Tibial nerve (tissue), 4 donors: ENCODE data around the gene OR1C1. TPM values are rescaled to one million over a fixed set of nuclear protein-coding genes. Genes with fewer than 3 reads are reported as not detected.
"Not testable (repeated sequence)": the region's sequence is repeated elsewhere in the genome, so short reads cannot be mapped to it uniquely, and the experiment has no call there.

Experiments
- DNase-seq, 2 donors: peaks; one replicate each; pipeline ENCODE4 v3.0.0-alpha.2; 2019; ENCODE audit warnings: low spot score in 2 of 2
- H3K27ac ChIP-seq, 4 donors: fragments of 200-600 bp; sonication (generic) in 3 of 4; one replicate each; pipeline ENCODE4 v1.5.1; 2017 to 2019; ENCODE audit warnings: mild to moderate bottlenecking in 1 of 4
- H3K27me3 ChIP-seq, 2 donors: fragments of 200-600 bp; sonication (generic) in 1 of 2; one replicate each; pipeline versions ENCODE4 v1.5.1 to v1.6.0; 2017 to 2019
- H3K36me3 ChIP-seq, 3 donors: fragments of 200-600 bp; sonication (generic); one replicate each; pipeline ENCODE4 v1.5.1; 2018 to 2019
- H3K4me1 ChIP-seq, 4 donors: fragments of 200-600 bp; sonication (generic) in 3 of 4; one replicate each; pipeline ENCODE4 v1.5.1; 2017 to 2019
- H3K4me3 ChIP-seq, 4 donors: fragments of 200-600 bp; sonication (generic) in 3 of 4; one replicate each; pipeline ENCODE4 v1.5.1; 2017 to 2019; ENCODE audit warnings: mild to moderate bottlenecking in 1 of 4, moderate library complexity in 1 of 4
- H3K9me3 ChIP-seq, 4 donors: fragments of 200-600 bp; sonication (generic) in 3 of 4; one replicate each; pipeline ENCODE4 v1.5.1; 2017 to 2019
- EP300 ChIP-seq, 2 donors: sonication (generic); formaldehyde crosslinking; IDR thresholded peaks; one replicate each; pipeline ENCODE4 v1.6.1; 2017; ENCODE audit warnings: antibody characterized with exemption in 2 of 2, mild to moderate bottlenecking in 1 of 2
- POLR2A ChIP-seq, 2 donors: fragments of 450-650 bp; IDR thresholded peaks; one replicate each; pipeline ENCODE4 v1.6.1; 2017; ENCODE audit warnings: antibody characterized with exemption in 2 of 2, mild to moderate bottlenecking in 2 of 2, moderate library complexity in 2 of 2
- WGBS, 2 donors: methylation state at CpG; one replicate each; pipeline ENCODE4 v1.1.5; 2018; 5-methylcytosine and 5-hydroxymethylcytosine counted together
- total RNA-seq, 4 donors: library from RNA; depleted of rRNA; stranded (reverse); fragments of >200 nt; gene quantifications; one replicate each; pipeline ENCODE4 v1.1.0, GENCODE V29; 2016
- TF ChIP-seq, protein P1 (sequence below), 5 experiments: fragments of 200-600 bp in 3 of 5; fragments of 450-650 bp in 2 of 5; sonication (generic) in 3 of 5; IDR thresholded peaks; one replicate each; pipeline ENCODE4 v1.5.1; 2016 to 2019; ENCODE audit warnings: antibody characterized with exemption in 5 of 5, mild to moderate bottlenecking in 3 of 5, moderate library complexity in 2 of 5

Gene OR1C1, protein sequence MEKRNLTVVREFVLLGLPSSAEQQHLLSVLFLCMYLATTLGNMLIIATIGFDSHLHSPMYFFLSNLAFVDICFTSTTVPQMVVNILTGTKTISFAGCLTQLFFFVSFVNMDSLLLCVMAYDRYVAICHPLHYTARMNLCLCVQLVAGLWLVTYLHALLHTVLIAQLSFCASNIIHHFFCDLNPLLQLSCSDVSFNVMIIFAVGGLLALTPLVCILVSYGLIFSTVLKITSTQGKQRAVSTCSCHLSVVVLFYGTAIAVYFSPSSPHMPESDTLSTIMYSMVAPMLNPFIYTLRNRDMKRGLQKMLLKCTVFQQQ
- total RNA-seq, result not detected

DNA sequence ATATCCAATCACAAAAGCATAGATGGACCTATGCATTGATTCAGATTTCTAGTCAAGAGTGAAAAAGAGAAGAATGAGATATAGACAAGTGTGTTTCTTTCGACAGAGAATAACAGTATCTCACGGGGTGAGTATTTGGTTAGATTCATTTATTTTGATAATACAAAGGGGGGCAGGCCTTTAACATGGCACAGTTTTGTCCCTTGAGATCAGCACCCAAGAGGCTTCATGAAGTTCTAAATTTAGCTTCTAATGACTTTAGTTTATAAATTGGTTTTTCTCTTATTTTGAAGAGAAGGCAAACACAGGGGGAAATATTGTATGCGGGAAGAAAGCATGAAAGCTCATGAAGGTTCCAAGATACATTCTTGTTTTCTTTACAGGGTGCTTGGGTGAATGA, at the start of gene OR1C1:
TSS of gene OR1C1 (minus strand) at position 101 of the 400 bp plus-strand sequence. CDS start 2,150 bp downstream, outside the sequence.
- no peaks in the 10 kb centered on the region for H3K9me3 ChIP-seq
- TF ChIP-seq EP300 (IDR thresholded peaks at IDR 0.05) (no peak), POLR2A (IDR thresholded peaks at IDR 0.05) (no peak)
- TF ChIP-seq, protein P1, sequence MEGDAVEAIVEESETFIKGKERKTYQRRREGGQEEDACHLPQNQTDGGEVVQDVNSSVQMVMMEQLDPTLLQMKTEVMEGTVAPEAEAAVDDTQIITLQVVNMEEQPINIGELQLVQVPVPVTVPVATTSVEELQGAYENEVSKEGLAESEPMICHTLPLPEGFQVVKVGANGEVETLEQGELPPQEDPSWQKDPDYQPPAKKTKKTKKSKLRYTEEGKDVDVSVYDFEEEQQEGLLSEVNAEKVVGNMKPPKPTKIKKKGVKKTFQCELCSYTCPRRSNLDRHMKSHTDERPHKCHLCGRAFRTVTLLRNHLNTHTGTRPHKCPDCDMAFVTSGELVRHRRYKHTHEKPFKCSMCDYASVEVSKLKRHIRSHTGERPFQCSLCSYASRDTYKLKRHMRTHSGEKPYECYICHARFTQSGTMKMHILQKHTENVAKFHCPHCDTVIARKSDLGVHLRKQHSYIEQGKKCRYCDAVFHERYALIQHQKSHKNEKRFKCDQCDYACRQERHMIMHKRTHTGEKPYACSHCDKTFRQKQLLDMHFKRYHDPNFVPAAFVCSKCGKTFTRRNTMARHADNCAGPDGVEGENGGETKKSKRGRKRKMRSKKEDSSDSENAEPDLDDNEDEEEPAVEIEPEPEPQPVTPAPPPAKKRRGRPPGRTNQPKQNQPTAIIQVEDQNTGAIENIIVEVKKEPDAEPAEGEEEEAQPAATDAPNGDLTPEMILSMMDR (IDR thresholded peaks at IDR 0.05), result no peak
- 87 to 92% methylated on average over 3 of the region's 3 CpGs for WGBS, 2 donors
- H3K4me3 ChIP-seq, result no peak within 1 kb of the TSS
- DNase-seq, result no peak
- no peaks in the 10 kb centered on the region for H3K27me3 ChIP-seq
- H3K27ac ChIP-seq, result no peak within 1 kb of the TSS
- no peaks in the 10 kb centered on the region for H3K4me1 ChIP-seq
- H3K36me3 ChIP-seq, result no peaks in the 10 kb centered on the region

DNA sequence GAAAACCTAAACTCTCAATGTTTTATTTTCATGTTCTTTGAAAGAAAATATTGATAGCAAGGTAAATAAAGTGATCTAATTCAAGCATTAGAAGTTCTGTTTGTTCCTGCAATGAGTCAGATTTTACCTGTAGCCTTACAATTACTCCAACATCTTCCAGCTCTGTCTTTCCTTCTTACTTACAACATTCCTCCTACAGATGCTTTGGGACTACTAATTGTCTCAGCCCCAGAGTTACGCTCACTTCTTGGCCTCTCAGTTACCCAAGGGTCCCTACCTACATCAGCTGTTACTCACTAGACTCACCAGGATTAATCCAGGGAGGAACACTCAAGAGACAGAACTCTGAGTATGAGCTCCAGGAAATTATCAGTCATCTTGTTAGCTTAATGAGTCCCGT, 37.2 kb upstream of the OR1C1 start:
- no peak overlapping the region for H3K27ac ChIP-seq
- H3K36me3 ChIP-seq, result no peaks in the 10 kb centered on the region
- H3K9me3 ChIP-seq, result no peaks in the 10 kb centered on the region
- H3K4me3 ChIP-seq, result no peak overlapping the region
- no peaks in the 10 kb centered on the region for H3K4me1 ChIP-seq
- 41 to 42% methylated on average over 2 of the region's 2 CpGs for WGBS, 2 donors
- DNase-seq, result no peak
- no peaks in the 10 kb centered on the region for H3K27me3 ChIP-seq
- no peak for TF ChIP-seq EP300 (IDR thresholded peaks at IDR 0.05)
- TF ChIP-seq, protein P1 (IDR thresholded peaks at IDR 0.05), result no peak
- TF ChIP-seq POLR2A (IDR thresholded peaks at IDR 0.05), result no peak

DNA sequence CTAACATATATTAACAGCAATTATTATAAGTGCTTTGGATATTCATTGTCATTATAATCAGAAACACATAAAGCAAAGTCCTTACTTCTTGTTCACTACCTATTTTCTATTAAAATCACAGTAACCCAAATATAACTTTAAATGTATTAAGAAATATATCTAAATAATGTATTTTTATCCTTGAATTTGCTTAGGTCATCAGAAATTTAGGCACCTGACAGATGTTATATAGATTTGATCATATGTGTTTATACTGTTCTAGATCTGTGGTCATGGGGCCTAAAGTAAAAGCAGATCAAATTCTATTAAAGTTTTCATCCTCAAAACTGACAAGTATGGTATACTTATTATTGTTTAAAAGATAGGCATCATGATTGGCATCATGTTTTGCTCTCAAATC, 9.2 kb upstream of the OR1C1 start:
- no peaks in the 10 kb centered on the region for H3K27me3 ChIP-seq
- TF ChIP-seq, protein P1 (IDR thresholded peaks at IDR 0.05), result no peak
- TF ChIP-seq EP300 (IDR thresholded peaks at IDR 0.05), result no peak
- TF ChIP-seq POLR2A (IDR thresholded peaks at IDR 0.05), result no peak
- H3K27ac ChIP-seq, result no peak overlapping the region
- H3K9me3 ChIP-seq, result no peaks in the 10 kb centered on the region
- DNase-seq, result no peak
- H3K36me3 ChIP-seq, result no peaks in the 10 kb centered on the region
- no peaks in the 10 kb centered on the region for H3K4me1 ChIP-seq
- H3K4me3 ChIP-seq, result no peak overlapping the region

DNA sequence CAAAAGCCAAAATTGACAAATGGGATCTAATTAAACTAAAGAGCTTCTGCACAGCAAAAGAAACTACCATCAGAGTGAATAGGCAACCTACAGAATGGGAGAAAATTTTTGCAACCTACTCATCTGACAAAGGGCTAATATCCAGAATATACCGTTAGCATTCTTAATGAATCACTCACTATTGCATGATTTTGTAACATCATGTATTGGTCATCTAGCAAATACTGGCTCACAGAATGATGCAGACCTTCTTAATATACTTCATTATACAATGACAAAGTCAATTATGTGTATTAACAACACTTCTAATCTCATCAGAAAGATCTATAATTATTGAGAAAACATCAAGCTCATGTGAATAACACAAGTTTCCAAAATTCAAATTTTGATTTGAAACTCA, 6.0 kb downstream of the OR1C1 start:
- peaks cover 0 to 26% (median 2%) of the 10 kb centered on the region in 4 donors for H3K9me3 ChIP-seq
- H3K36me3 ChIP-seq, H3K4me1 ChIP-seq, DNase-seq, H3K27me3 ChIP-seq, H3K4me3 ChIP-seq, H3K27ac ChIP-seq: not testable (repeated sequence)
- WGBS, 2 donors, result 81 to 86% methylated on average over 1 of the region's 1 CpG

DNA sequence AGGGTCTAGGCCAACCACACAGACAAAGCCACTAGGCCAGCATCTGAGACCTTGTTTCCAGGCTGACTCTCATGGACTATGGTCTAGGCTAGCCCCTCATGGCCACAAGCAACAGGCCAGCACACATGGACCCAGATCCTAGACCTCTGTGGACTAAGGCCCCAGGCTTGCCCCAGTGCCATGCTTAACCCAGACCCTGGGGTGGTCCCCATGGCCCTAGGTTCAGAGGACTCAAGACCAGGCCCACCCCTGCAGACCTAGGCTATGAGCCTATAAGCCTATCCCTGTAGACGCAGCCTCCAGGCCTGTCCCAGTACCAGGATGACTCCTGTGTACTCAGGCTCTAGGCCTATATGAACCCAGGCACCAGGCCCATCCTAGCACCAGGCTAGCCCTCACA, 10.5 kb downstream of the OR1C1 start:
- no peaks in the 10 kb centered on the region for H3K36me3 ChIP-seq
- H3K27me3 ChIP-seq, result no peaks in the 10 kb centered on the region
- H3K4me1 ChIP-seq, result no peaks in the 10 kb centered on the region
- TF ChIP-seq, protein P1 (IDR thresholded peaks at IDR 0.05), result no peak
- TF ChIP-seq EP300 (IDR thresholded peaks at IDR 0.05), result no peak
- TF ChIP-seq POLR2A (IDR thresholded peaks at IDR 0.05), result no peak
- 71 to 100% methylated on average over 1 of the region's 1 CpG for WGBS, 2 donors
- no peak overlapping the region for H3K27ac ChIP-seq
- DNase-seq, result no peak
- H3K4me3 ChIP-seq, result no peak overlapping the region
- peaks cover 0 to 28% (median 1%) of the 10 kb centered on the region in 4 donors for H3K9me3 ChIP-seq
